HUDEP-2 (cell line): ENCODE results near the gene WDR54.

Experiments used
- DNase-seq, 76 experiments: peaks; one replicate each; lab custom pipeline; 2025; ENCODE audit not compliant: unreplicated experiment in 76 of 76; lab: John Stamatoyannopoulos, UW

Gene WDR54

GRCh38 chr2:74421221-74421870, at the start of gene WDR54, which contains the start of gene C2orf81:
Gene WDR54, plus strand, starts transcription at chr2:74421730. Its CDS starts 424 bp downstream, at chr2:74422154.
Gene C2orf81, minus strand, starts transcription at chr2:74421619. Its CDS starts 59 bp downstream, at chr2:74421560.
- peak in 72 of 76 experiments; percentile 20 to 88 (median 68) for DNase-seq

- DNase-seq, result no peak
These were observed 48.9 kb upstream of the WDR54 start for GRCh38 chr2:74372674-74373073.

GRCh38 chr2:74373221-74373676, 48.3 kb upstream of the WDR54 start:
- no peak for DNase-seq

- DNase-seq, result no peak
These were observed 47.5 kb upstream of the WDR54 start for GRCh38 chr2:74373985-74374384.

- peak in 1 of 76 experiments; percentile 3 for DNase-seq
These were observed 46.9 kb upstream of the WDR54 start for GRCh38 chr2:74374509-74375205.

GRCh38 chr2:74375838-74376237, 45.7 kb upstream of the WDR54 start:
- no peak for DNase-seq

GRCh38 chr2:74378007-74378406, 43.5 kb upstream of the WDR54 start:
- DNase-seq, result no peak

GRCh38 chr2:74379851-74380789, 41.4 kb upstream of the WDR54 start, which contains the start of gene DCTN1:
Gene DCTN1, minus strand, starts transcription at chr2:74380311. Its CDS starts 274 bp downstream, at chr2:74380037.
- peak in 18 of 76 experiments; percentile 2 to 34 (median 12) for DNase-seq

GRCh38 chr2:74381751-74382150, 39.8 kb upstream of the WDR54 start:
- no peak for DNase-seq

GRCh38 chr2:74383254-74383653, 38.3 kb upstream of the WDR54 start:
- no peak for DNase-seq

GRCh38 chr2:74384051-74384450, 37.5 kb upstream of the WDR54 start:
- no peak for DNase-seq

GRCh38 chr2:74385396-74385795, 36.1 kb upstream of the WDR54 start:
- no peak for DNase-seq

- no peak for DNase-seq
These were observed 34.2 kb upstream of the WDR54 start for GRCh38 chr2:74387346-74387745.

- DNase-seq, result no peak
These were observed 30.9 kb upstream of the WDR54 start for GRCh38 chr2:74390606-74391005.

GRCh38 chr2:74391209-74391579, 30.3 kb upstream of the WDR54 start:
- peak in 2 of 76 experiments; percentile 20 to 33 for DNase-seq

- DNase-seq, result peak in 75 of 76 experiments; percentile 34 to 93 (median 85)
These were observed 29.7 kb upstream of the WDR54 start for GRCh38 chr2:74391580-74392448.

- DNase-seq, result no peak
These were observed 29.1 kb upstream of the WDR54 start for GRCh38 chr2:74392449-74392743.

GRCh38 chr2:74393525-74393924, 28.0 kb upstream of the WDR54 start:
- DNase-seq, result no peak

- DNase-seq, result no peak
These were observed 25.4 kb upstream of the WDR54 start for GRCh38 chr2:74396149-74396548.

GRCh38 chr2:74399785-74400184, 21.7 kb upstream of the WDR54 start:
- DNase-seq, result peak in 22 of 76 experiments; percentile 3 to 49 (median 26)
